ENCODE results near the gene ANKRD13C.

Gene ANKRD13C

DNA sequence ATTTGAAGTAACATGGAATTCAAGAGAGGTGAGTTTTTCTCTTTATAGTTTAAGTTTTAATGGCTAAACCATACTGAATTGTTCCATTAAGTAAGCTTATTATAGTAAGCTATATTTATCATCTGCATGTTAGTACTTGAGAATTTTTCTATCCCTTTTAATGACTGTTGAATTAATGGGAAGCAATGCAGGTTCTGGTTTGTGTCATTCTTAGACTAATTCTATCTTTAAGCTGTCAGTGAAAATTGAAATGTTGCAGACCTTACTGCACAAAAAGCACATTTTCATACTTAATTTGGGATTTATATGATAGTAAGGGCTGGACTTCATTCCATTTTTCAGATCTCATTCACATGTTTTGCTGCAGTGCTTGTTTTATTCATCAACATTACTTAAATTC is 107.4 kb downstream of the ANKRD13C start:
- no peak for DNase-seq (ENCODE audit: low read depth in 2 of 2)
- H3K4me3 ChIP-seq (replicated peaks in 1 of 2; ENCODE audit: low read depth in 2 of 2, low read length in 2 of 2) = no peak overlapping the region
- TF ChIP-seq, protein P1, sequence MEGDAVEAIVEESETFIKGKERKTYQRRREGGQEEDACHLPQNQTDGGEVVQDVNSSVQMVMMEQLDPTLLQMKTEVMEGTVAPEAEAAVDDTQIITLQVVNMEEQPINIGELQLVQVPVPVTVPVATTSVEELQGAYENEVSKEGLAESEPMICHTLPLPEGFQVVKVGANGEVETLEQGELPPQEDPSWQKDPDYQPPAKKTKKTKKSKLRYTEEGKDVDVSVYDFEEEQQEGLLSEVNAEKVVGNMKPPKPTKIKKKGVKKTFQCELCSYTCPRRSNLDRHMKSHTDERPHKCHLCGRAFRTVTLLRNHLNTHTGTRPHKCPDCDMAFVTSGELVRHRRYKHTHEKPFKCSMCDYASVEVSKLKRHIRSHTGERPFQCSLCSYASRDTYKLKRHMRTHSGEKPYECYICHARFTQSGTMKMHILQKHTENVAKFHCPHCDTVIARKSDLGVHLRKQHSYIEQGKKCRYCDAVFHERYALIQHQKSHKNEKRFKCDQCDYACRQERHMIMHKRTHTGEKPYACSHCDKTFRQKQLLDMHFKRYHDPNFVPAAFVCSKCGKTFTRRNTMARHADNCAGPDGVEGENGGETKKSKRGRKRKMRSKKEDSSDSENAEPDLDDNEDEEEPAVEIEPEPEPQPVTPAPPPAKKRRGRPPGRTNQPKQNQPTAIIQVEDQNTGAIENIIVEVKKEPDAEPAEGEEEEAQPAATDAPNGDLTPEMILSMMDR (IDR thresholded peaks at IDR 0.05; ENCODE audit: low read depth, low read length) = no peak

DNA sequence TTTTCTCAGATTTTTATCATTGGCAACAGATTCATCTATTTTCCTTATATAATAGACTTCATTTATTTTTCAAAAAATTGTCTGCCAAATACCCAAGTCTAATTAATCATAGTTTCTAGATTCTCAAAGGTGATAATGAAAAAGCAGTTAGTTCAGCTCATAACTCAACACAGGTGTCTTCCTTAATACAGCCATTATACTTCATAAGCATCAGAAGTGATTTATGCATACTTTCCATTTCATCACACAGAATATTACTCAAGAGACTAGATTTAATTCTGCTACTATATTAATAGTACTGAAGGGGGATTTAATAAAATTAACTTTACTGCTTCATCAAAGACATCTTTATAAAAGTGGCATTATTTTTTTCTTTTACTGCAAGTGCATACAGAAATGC is 114.6 kb downstream of the ANKRD13C start:
- no peak overlapping the region for H3K4me3 ChIP-seq (replicated peaks in 1 of 2; ENCODE audit: low read depth in 2 of 2, low read length in 2 of 2)
- no peak for DNase-seq (ENCODE audit: low read depth in 2 of 2)
- TF ChIP-seq, protein P1 (IDR thresholded peaks at IDR 0.05; ENCODE audit: low read depth, low read length) = no peak

DNA sequence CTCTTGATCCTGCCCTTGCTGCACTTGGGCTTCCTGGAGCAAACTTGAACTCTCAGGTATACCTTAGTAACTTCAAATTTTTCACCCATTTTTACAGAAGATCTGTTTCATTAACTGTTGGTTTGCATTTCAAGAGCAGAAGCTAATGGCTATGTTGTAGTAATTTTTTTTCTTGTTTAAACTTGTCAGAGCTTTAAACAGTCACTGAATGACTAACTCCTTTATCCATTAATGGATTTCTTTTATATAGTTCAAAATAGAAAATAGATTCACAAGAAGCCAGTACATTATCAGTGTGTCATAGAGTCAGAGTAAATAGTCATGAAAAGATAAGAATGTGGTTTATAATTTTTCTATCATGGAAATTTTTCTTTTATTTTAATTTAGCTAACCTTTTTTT is 119.8 kb downstream of the ANKRD13C start:
- no peak overlapping the region for H3K4me3 ChIP-seq (replicated peaks in 1 of 2; ENCODE audit: low read depth in 2 of 2, low read length in 2 of 2)
- no peak for DNase-seq (ENCODE audit: low read depth in 2 of 2)
- TF ChIP-seq, protein P1 (IDR thresholded peaks at IDR 0.05; ENCODE audit: low read depth, low read length) = no peak

DNA sequence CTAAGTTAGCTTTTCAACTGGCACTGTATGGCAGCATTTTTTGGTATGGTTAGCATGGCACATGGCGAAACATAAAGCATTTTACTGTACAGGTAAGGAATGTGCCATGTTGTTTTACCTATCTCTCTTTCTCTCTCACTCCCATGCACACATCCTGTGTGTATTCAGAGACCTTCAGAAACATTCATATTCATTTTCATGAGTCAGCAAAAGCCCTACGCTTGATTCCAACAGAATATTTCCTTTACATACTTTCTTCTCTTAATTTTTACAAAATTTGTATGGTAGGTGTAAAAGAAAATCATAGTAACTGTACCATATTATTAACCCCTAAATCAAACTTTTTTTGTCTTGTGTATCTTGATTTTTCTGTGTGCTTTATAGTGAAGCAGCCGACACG is 123.0 kb downstream of the ANKRD13C start:
- no peak for DNase-seq (ENCODE audit: low read depth in 2 of 2)
- H3K4me3 ChIP-seq (replicated peaks in 1 of 2; ENCODE audit: low read depth in 2 of 2, low read length in 2 of 2) = no peak overlapping the region
- TF ChIP-seq, protein P1 (IDR thresholded peaks at IDR 0.05; ENCODE audit: low read depth, low read length) = no peak

DNA sequence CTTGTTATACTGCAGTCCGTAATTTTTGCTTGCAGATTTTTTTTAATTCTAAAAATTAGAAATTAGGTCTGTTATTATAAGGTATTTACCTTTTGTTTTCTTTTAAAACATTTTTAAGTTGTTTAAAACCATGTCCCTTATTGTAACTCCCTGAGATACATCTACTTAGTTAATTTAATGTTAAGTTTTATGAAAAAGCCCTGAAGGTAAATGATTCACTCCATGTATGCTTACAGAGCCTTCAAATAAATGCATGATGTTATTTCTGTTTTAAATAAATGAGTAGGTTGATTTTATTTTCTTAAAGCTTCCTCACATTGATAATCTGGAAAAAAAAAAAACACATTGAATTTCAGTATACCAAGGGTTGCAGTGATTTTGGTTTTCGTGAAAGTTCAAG is 125.9 kb downstream of the ANKRD13C start:
- no peak for DNase-seq (ENCODE audit: low read depth in 2 of 2)
- no peak overlapping the region for H3K4me3 ChIP-seq (replicated peaks in 1 of 2; ENCODE audit: low read depth in 2 of 2, low read length in 2 of 2)
- TF ChIP-seq, protein P1 (IDR thresholded peaks at IDR 0.05; ENCODE audit: low read depth, low read length) = no peak

DNA sequence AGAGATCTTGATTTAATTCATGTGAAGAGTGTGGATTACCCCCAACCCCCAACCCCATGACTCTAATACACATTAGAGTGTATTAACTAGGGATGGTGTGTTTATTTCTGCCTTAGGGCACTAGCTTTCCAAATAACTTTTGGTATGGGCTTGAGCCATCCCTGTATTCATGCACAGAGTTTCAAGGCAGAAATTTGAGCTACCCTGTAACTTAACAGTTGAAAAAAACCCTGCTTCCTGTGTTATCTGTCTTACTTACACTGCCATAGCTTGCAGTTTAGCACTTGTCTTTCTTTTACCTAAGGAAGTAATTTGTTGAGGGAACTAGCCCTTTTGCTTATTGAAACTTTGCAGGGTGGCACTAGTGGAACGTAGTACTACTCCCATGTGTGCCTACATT is 127.1 kb downstream of the ANKRD13C start:
- no peak overlapping the region for H3K4me3 ChIP-seq (replicated peaks in 1 of 2; ENCODE audit: low read depth in 2 of 2, low read length in 2 of 2)

DNA sequence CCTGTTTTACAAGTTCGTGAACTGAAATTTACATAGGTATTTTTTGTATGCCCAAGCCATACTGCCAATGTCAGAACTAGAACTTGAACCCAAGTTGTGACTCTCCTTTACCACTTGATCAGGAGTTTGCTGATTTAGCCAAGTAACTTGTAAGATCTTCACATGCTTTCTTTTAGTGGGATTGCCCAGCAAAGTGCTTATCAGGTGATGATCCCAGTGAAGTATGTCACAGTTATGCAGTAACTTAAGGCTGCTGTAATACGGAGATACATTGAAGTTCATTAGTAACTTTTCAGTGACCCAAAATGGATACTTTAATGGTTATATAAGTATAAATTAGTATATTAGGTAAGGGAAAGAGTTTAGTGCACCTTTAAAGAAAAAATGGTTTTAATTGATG is 129.6 kb downstream of the ANKRD13C start:
- TF ChIP-seq, protein P1 (IDR thresholded peaks at IDR 0.05; ENCODE audit: low read depth, low read length) = no peak
- no peak overlapping the region for H3K4me3 ChIP-seq (replicated peaks in 1 of 2; ENCODE audit: low read depth in 2 of 2, low read length in 2 of 2)
- no peak for DNase-seq (ENCODE audit: low read depth in 2 of 2)

More for the DNA sequence above, 127.1 kb downstream of the ANKRD13C start:
- DNase-seq (ENCODE audit: low read depth in 2 of 2) = peak in 1 of 2 donors; percentile 17
- TF ChIP-seq, protein P1 (IDR thresholded peaks at IDR 0.05; ENCODE audit: low read depth, low read length) = no peak

All from cardiac fibroblast (primary cell).